22Rv1 (cell line): ENCODE results near the gene GCC1.

ENCODE experiments used
- H3K27ac ChIP-seq: fragments of 450-650 bp; 2 replicates; pipeline ENCODE4 v1.5.1; 2017
- CTCF ChIP-seq: fragments of 450-650 bp; IDR thresholded peaks from 2 replicates; pipeline ENCODE4 v1.5.1; 2017; ENCODE audit warnings: mild to moderate bottlenecking
- ZFX ChIP-seq: fragments of 450-650 bp; IDR thresholded peaks from 2 replicates; pipeline ENCODE4 v1.6.1; 2017; ENCODE audit warnings: antibody characterized with exemption, borderline replicate concordance

GCC1 gene

DNA sequence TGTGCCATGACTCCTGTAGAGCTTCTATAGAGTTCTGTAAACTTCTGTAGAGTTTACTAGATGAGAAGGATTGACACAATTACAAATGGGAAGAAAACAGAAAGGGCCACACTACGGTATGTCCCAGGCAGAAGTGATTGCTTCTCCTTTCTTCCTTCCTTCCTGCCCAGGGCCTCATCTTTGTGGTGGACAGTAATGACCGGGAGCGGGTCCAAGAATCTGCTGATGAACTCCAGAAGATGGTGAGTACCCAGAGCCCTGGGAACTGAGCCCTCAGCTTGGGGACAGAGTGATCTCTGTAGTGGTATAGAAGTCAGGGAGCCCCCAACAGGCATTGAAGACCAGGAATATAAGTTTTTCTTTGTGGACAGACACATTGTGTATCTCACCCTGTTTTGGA, 4.5 kb upstream of the GCC1 start:
- TF ChIP-seq CTCF, result no peak
- no peak for TF ChIP-seq ZFX
- H3K27ac ChIP-seq, result no peak overlapping the region

GRCh38 chr7:127588697-127589482, 3.5 kb upstream of the GCC1 start:
- TF ChIP-seq ZFX (no peak), CTCF (peak; percentile 74)
- H3K27ac ChIP-seq, result peak overlapping the region; percentile 74

DNA sequence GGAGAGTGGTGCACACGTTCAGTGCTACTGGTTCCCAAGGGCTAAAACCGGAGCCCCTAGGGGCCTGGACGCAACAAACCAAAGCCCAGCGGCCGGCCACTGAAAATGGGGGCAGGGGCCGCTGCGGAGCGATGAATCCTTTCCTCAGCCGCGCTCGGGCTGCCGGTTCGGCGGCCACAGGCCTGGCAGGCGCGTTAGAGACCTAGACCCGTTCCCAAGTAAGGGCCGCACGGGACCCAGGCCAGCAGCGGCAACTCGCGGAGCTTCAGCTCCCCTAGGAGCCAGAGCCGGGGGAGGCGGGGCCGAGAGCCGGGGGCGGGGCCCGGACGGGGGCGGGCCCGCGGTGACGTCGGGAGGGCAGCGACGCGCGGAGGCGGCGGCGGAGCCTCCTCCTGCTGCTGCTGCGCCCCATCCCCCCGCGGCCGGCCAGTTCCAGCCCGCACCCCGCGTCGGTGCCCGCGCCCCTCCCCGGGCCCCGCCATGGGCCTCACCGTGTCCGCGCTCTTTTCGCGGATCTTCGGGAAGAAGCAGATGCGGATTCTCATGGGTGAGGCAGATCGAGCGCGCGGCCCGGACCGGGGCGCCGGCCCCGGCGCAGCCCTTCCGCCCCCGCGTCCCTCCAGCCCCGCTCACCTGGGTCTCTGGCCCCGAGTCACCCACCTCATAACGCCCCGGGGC, 2.8 kb upstream of the GCC1 start, which contains the start of gene ARF5:
TSS of gene ARF5 (plus strand) at position 393 of the 678 bp plus-strand sequence. CDS start at position 481, 88 bp downstream.
- TF ChIP-seq ZFX (no peak), CTCF (no peak)
- peak within 1 kb of the TSS; percentile 74 for H3K27ac ChIP-seq

DNA sequence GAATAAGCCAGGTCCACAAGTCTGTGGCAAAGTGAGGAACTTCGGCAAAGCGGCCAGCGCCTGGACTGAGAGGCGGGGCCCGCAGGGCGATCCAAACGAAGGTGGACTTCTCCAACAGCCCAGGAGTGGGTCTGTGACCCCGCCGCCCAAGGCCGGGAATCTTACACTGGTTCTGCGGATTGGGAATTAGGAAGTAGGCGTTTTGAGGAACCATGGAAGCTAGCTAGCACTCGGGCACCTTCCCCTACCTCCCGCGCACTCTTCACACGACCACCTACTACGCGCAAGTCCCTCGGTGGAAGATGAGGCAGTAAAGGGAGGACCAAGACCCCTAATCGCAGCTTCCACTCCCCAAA, 2.2 kb upstream of the GCC1 start:
- H3K27ac ChIP-seq, result 0 out of 2 replicates have a peak overlapping the region, but pooled peaks have one; percentile 74
- TF ChIP-seq ZFX (no peak), CTCF (no peak)

- H3K27ac ChIP-seq, result peak overlapping the region; percentile 88; the same call in 1 of the 2 replicates
- TF ChIP-seq CTCF, result no peak
- TF ChIP-seq ZFX, result no peak
These were observed 950 bp upstream of the GCC1 start for GRCh38 chr7:127586346-127586745.

DNA sequence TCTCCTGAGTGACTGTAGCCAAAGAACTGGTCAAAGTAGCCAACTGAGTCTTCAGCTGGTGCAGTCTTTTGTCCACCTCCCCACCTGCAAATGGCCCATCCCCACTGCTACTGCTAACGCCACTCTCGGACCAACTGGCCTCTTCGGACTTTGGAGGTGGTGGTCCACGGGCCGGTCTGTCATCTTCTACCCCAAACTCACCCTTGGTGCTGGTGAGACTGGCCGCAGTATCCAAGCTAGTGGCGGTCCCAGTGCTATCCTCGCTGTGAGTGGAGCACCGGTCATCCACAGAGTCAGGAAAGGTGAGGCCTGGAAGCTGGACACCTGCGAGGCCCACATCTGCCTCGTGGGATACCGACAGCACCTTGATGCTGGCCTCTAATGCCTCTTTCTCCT, 750 bp downstream of the GCC1 start:
- no peak for TF ChIP-seq ZFX
- TF ChIP-seq CTCF, result no peak
- H3K27ac ChIP-seq, result peak overlapping the region; percentile 88

DNA sequence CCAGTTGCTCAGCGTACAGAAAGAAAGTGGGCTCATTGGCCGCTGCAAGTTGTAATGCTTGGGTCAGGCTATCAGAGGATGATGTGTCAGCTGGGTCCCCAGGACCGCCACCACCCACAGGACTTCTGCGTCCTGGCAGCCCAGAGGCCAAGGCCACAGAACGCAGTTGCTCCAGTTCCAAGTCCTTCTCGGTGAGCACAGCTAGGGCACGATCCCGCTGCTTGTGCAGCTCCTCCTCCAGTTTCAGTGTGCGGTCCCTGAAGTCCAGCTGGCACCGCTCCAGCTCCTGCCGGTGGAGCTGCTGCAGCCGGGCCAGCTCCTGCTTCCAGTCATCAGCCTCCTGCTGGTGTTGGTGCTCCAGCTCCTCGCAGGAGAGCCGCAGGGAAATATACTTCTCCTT, 3.0 kb downstream of the GCC1 start:
- TF ChIP-seq ZFX, result no peak
- TF ChIP-seq CTCF, result no peak
- no peak overlapping the region for H3K27ac ChIP-seq
